AG04450 (cell line): ENCODE measurements around the gene RNF17. TPM values are rescaled to one million over a fixed set of nuclear protein-coding genes. Genes with fewer than 3 reads are reported as not detected.
A peak's percentile ranks its signal among the peaks of the same experiment; 100 is the strongest.

Source experiments
- CTCF ChIA-PET: fragments of 300-600, 350-600 bp; formaldehyde crosslinking; extraction: SDS; loops from one replicate; lab custom pipeline; 2022; ENCODE audit warnings: antibody characterized with exemption, inconsistent platforms; lab: Charles Lee
- POLR2A ChIA-PET: fragments of 350-600 bp; formaldehyde crosslinking; extraction: SDS; loops from one replicate; lab custom pipeline; 2021; ENCODE audit warnings: antibody characterized with exemption, inconsistent platforms; lab: Yijun Ruan, JAX
- DNase-seq: peaks from one replicate; pipeline ENCODE4 v3.0.0-alpha.2; 2011; ENCODE audit warnings: low read depth, low spot score
- H3K27ac ChIP-seq: one replicate; pipeline ENCODE4 v1.5.1; 2012; ENCODE audit warnings: low read depth, low read length, control low read depth
- H3K27me3 ChIP-seq: one replicate; pipeline ENCODE4 v1.6.0; 2012; ENCODE audit warnings: low read length; ENCODE audit not compliant: control insufficient read depth, insufficient read depth
- H3K4me3 ChIP-seq: 2 replicates; pipeline ENCODE4 v1.5.1; 2011; ENCODE audit warnings: mild to moderate bottlenecking, low read depth, low read length, control low read depth
- H3K9me3 ChIP-seq: 2 replicates; pipeline ENCODE4 v1.5.1; 2012; ENCODE audit warnings: low read length; ENCODE audit not compliant: control insufficient read depth, insufficient read depth
- CTCF ChIP-seq: IDR thresholded peaks from 2 replicates; pipeline ENCODE4 v1.5.1; 2011; ENCODE audit warnings: low read depth, low read length, control low read depth, inconsistent platforms
- polyA plus RNA-seq: library from polyadenylated mRNA; depleted of rRNA; stranded (reverse); fragments of >200 nt; gene quantifications from 2 replicates; pipeline ENCODE4 v1.2.3, GENCODE V29; 2011

Gene RNF17
- polyA plus RNA-seq, 1 experiment: 0.05 TPM

DNA sequence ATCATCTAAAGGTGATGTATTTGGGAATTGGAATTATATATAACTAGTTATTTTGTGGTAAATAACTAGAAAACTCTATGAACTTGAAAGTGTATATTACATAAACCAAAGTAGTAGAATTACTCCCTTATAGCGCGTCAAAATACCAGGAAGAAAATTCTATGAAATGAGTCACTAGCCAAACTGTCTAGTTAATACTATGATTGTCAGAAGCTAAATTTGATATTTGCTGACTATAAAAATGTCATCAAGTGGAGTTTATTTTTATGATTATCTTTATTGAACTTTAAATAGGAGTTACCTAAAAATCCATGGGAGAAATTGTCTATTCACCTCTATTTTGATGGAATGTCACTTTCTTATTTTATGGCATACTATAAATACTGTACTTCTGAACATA lies 100.6 kb downstream of the RNF17 start:
- TF ChIP-seq CTCF: no peak
- H3K9me3 ChIP-seq: no peaks in the 10 kb centered on the region

GRCh38 chr13:24865163-24865953 lies 101.4 kb downstream of the RNF17 start:
- H3K27ac ChIP-seq: no peak overlapping the region
- TF ChIP-seq CTCF: 0 out of 2 replicates have a peak, but pooled peaks have one; percentile 9
- CTCF ChIA-PET: interaction anchor here (0.7 to 1.8 kb wide), 7 partner anchors 12 to 129 kb away, joined by 3 to 14 read pairs (median 4); no protein-coding TSS in a partner anchor
- no peaks in the 10 kb centered on the region for H3K27me3 ChIP-seq
- no peak overlapping the region for H3K4me3 ChIP-seq
- no peak for DNase-seq
- no peaks in the 10 kb centered on the region for H3K9me3 ChIP-seq
- POLR2A ChIA-PET: no interaction called here

More for the DNA sequence above, 100.6 kb downstream of the RNF17 start:
- ChIA-PET POLR2A (no interaction called here), CTCF (interaction anchor here (1.2 to 1.8 kb wide), 2 partner anchors 13 to 104 kb away, joined by 5 to 14 read pairs; no protein-coding TSS in a partner anchor)
- DNase-seq: no peak
- Histone ChIP-seq H3K4me3 (no peak overlapping the region), H3K27ac (no peak overlapping the region), H3K27me3 (no peaks in the 10 kb centered on the region)

- CTCF ChIA-PET: interaction anchor here (1.3 to 1.8 kb wide), 4 partner anchors 11 to 128 kb away, joined by 4 to 5 read pairs (median 4); no protein-coding TSS in a partner anchor
- TF ChIP-seq CTCF: no peak
- no peaks in the 10 kb centered on the region for H3K27me3 ChIP-seq
- H3K27ac ChIP-seq: no peak overlapping the region
- no peak overlapping the region for H3K4me3 ChIP-seq
- POLR2A ChIA-PET: no interaction called here
- DNase-seq: no peak
- H3K9me3 ChIP-seq: no peaks in the 10 kb centered on the region
Observed at GRCh38 chr13:24866488-24866887, 102.5 kb downstream of the RNF17 start.

DNA sequence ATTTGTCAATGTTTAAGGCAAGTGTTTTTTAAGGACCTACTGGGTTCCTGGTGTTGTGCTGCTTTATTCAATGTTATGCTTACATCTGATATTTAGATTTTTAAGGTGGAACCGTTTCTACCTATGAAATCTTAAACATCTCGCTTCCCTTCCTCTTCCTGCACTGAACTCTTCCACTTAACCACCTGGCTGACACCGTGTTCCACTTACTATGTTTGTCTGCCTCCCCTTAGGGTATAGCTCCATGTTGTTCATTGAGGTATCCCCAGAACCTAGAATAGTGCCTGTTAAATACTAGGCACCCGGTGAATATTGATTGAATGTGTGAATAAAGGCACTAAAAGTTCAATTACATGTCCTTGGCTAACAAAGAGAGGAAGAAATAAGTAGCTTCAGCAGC lies 104.9 kb downstream of the RNF17 start:
- TF ChIP-seq CTCF: no peak
- no peak overlapping the region for H3K27ac ChIP-seq
- H3K4me3 ChIP-seq: no peak overlapping the region
- no peaks in the 10 kb centered on the region for H3K9me3 ChIP-seq
- no peaks in the 10 kb centered on the region for H3K27me3 ChIP-seq
- CTCF ChIA-PET: interaction anchor here (1.0 to 1.1 kb wide), 2 partner anchors 99 to 126 kb away, joined by 5 read pairs; no protein-coding TSS in a partner anchor
- POLR2A ChIA-PET: no interaction called here
- DNase-seq: no peak

DNA sequence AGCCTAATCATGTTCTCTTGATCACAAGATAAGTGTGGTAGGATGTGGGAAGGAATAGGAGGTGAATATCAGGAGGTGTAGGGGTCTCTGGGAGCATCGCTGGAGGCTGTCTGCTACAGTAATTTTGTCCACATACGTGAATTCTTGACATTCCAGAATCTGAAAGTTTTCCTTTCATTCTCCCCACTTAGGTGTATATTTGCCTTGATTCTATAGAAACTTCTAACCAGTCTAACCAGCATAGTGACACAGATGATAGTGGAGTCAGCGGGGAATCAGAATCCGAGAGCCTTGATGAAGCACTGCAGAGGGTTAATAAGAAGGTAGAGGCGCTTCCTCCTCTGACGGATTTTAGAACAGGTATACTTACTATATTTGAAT lies 106.4 kb downstream of the RNF17 start:
- no peak overlapping the region for H3K27ac ChIP-seq
- no peak overlapping the region for H3K4me3 ChIP-seq
- ChIA-PET POLR2A (no interaction called here), CTCF (no interaction called here)
- no peaks in the 10 kb centered on the region for H3K9me3 ChIP-seq
- no peaks in the 10 kb centered on the region for H3K27me3 ChIP-seq
- no peak for TF ChIP-seq CTCF
- DNase-seq: no peak
